ENCODE data around the gene GFY. TPM values are rescaled to one million over a fixed set of nuclear protein-coding genes. Genes with fewer than 3 reads are reported as not detected.
A peak's percentile ranks its signal among the peaks of the same experiment; 100 is the strongest.

GFY gene
- total and polyA plus RNA-seq, 4 experiments from 2014 or later, result not detected

GRCh38 chr19:49415102-49415809 lies 9.9 kb upstream of the GFY start:
- Mint-ChIP-seq H3K27ac (no peak overlapping the region), H3K27me3 (peaks cover 16 to 17% of the 10 kb centered on the region in 2 donors), H3K4me1 (peaks cover 17 to 38% (median 24%) of the 10 kb centered on the region in 4 donors), H3K36me3 (no peaks in the 10 kb centered on the region), H3K9me3 (no peaks in the 10 kb centered on the region), H3K4me3 (no peak overlapping the region)
- Histone ChIP-seq H3K4me3 (ENCODE audit: low read length in 2 of 2) (no peak overlapping the region), H3K9me3 (ENCODE audit: control insufficient read depth in 1 of 2, low read length in 2 of 2) (no peaks in the 10 kb centered on the region), H3K27me3 (ENCODE audit: insufficient read depth, low read length) (peaks cover 8% of the 10 kb centered on the region), H3K4me1 (ENCODE audit: insufficient read depth, low read length) (peaks cover 20% of the 10 kb centered on the region), H3K36me3 (ENCODE audit: insufficient read depth, low read length) (no peaks in the 10 kb centered on the region), H3K27ac (ENCODE audit: low read depth, low read length) (no peak overlapping the region)
- ChIA-PET CTCF (ENCODE audit: partially characterized antibody) (interaction anchor here (1.4 kb wide), 1 partner anchor 22 kb away, joined by 3 read pairs; no protein-coding TSS in a partner anchor), POLR2A (ENCODE audit: partially characterized antibody) (interaction anchor here (1.5 kb wide), 1 partner anchor 8 kb away, joined by 4 read pairs; no protein-coding TSS in a partner anchor)
- intact Hi-C loops (cut with micrococcal nuclease), result no loop called here
- peak in 1 of 5 donors; percentile 23 for DNase-seq

GRCh38 chr19:49415810-49416200 lies 9.4 kb upstream of the GFY start:
- ChIA-PET CTCF (ENCODE audit: partially characterized antibody) (interaction anchor here (0.6 to 1.4 kb wide), 2 partner anchors 23 to 50 kb away, joined by 3 read pairs; no protein-coding TSS in a partner anchor), POLR2A (ENCODE audit: partially characterized antibody) (interaction anchor here (1.5 kb wide), 1 partner anchor 9 kb away, joined by 4 read pairs; no protein-coding TSS in a partner anchor)
- intact Hi-C loops (cut with micrococcal nuclease), result no loop called here
- Mint-ChIP-seq H3K4me3 (no peak overlapping the region), H3K36me3 (no peaks in the 10 kb centered on the region), H3K27me3 (peaks cover 22 to 23% of the 10 kb centered on the region in 2 donors), H3K4me1 (peaks cover 17 to 41% (median 25%) of the 10 kb centered on the region in 4 donors), H3K9me3 (no peaks in the 10 kb centered on the region), H3K27ac (peak overlapping the region in 1 of 7 donors; percentile 72)
- no peaks in the 10 kb centered on the region for H3K9me3 ChIP-seq (ENCODE audit: control insufficient read depth in 1 of 2, low read length in 2 of 2)
- no peaks in the 10 kb centered on the region for H3K36me3 ChIP-seq (ENCODE audit: insufficient read depth, low read length)
- no peak overlapping the region for H3K4me3 ChIP-seq (ENCODE audit: low read length in 2 of 2)
- peaks cover 19% of the 10 kb centered on the region for H3K4me1 ChIP-seq (ENCODE audit: insufficient read depth, low read length)
- DNase-seq, result peak in 1 of 5 donors; percentile 37
- no peak overlapping the region for H3K27ac ChIP-seq (ENCODE audit: low read depth, low read length)
- H3K27me3 ChIP-seq (ENCODE audit: insufficient read depth, low read length), result peaks cover 12% of the 10 kb centered on the region

- Mint-ChIP-seq H3K27me3 (peaks cover 32 to 34% of the 10 kb centered on the region in 2 donors), H3K4me1 (peaks cover 13 to 41% (median 25%) of the 10 kb centered on the region in 4 donors), H3K36me3 (no peaks in the 10 kb centered on the region), H3K27ac (no peak overlapping the region), H3K4me3 (no peak overlapping the region), H3K9me3 (no peaks in the 10 kb centered on the region)
- no peaks in the 10 kb centered on the region for H3K9me3 ChIP-seq (ENCODE audit: control insufficient read depth in 1 of 2, low read length in 2 of 2)
- DNase-seq, result peak in 1 of 5 donors; percentile 4
- H3K4me1 ChIP-seq (ENCODE audit: insufficient read depth, low read length), result peaks cover 19% of the 10 kb centered on the region
- ChIA-PET POLR2A (ENCODE audit: partially characterized antibody) (no interaction called here), CTCF (ENCODE audit: partially characterized antibody) (interaction anchor here (1.6 kb wide), 1 partner anchor 25 kb away, joined by 6 read pairs; no protein-coding TSS in a partner anchor)
- peaks cover 22% of the 10 kb centered on the region for H3K27me3 ChIP-seq (ENCODE audit: insufficient read depth, low read length)
- H3K27ac ChIP-seq (ENCODE audit: low read depth, low read length), result no peak overlapping the region
- H3K4me3 ChIP-seq (ENCODE audit: low read length in 2 of 2), result no peak overlapping the region
- intact Hi-C loops (cut with micrococcal nuclease), result no loop called here
- no peaks in the 10 kb centered on the region for H3K36me3 ChIP-seq (ENCODE audit: insufficient read depth, low read length)
Observed at GRCh38 chr19:49417088-49417487, 8.1 kb upstream of the GFY start.

GRCh38 chr19:49418511-49418910 lies 6.7 kb upstream of the GFY start:
- H3K27ac Mint-ChIP-seq, result no peak overlapping the region
- ChIA-PET CTCF (ENCODE audit: partially characterized antibody) (interaction anchor here (0.6 to 2.3 kb wide), 3 partner anchors 12 to 26 kb away, joined by 3 to 6 read pairs (median 5); no protein-coding TSS in a partner anchor), POLR2A (ENCODE audit: partially characterized antibody) (no interaction called here)
- peaks cover 30% of the 10 kb centered on the region for H3K4me1 ChIP-seq (ENCODE audit: insufficient read depth, low read length)
- peak overlapping the region in 1 of 8 donors; percentile 15 for H3K4me3 Mint-ChIP-seq
- peaks cover 36% of the 10 kb centered on the region for H3K27me3 ChIP-seq (ENCODE audit: insufficient read depth, low read length)
- no peak overlapping the region for H3K4me3 ChIP-seq (ENCODE audit: low read length in 2 of 2)
- no peaks in the 10 kb centered on the region for H3K36me3 Mint-ChIP-seq
- peaks cover 17 to 45% (median 28%) of the 10 kb centered on the region in 4 donors for H3K4me1 Mint-ChIP-seq
- DNase-seq, result no peak
- H3K9me3 Mint-ChIP-seq, result peaks cover 0 to 3% (median 0%) of the 10 kb centered on the region in 8 donors
- H3K27ac ChIP-seq (ENCODE audit: low read depth, low read length), result no peak overlapping the region
- H3K27me3 Mint-ChIP-seq, result peaks cover 40 to 41% of the 10 kb centered on the region in 2 donors
- intact Hi-C loops (cut with micrococcal nuclease), result no loop called here
- no peaks in the 10 kb centered on the region for H3K36me3 ChIP-seq (ENCODE audit: insufficient read depth, low read length)
- H3K9me3 ChIP-seq (ENCODE audit: control insufficient read depth in 1 of 2, low read length in 2 of 2), result no peaks in the 10 kb centered on the region

- peaks cover 0 to 3% (median 0%) of the 10 kb centered on the region in 8 donors for H3K9me3 Mint-ChIP-seq
- H3K4me3 Mint-ChIP-seq, result peak overlapping the region in 1 of 8 donors; percentile 26
- intact Hi-C loops (cut with micrococcal nuclease), result no loop called here
- peaks cover 46 to 47% of the 10 kb centered on the region in 2 donors for H3K27me3 Mint-ChIP-seq
- DNase-seq, result no peak
- no peaks in the 10 kb centered on the region for H3K36me3 Mint-ChIP-seq
- Histone ChIP-seq H3K4me1 (ENCODE audit: insufficient read depth, low read length) (peaks cover 37% of the 10 kb centered on the region), H3K4me3 (ENCODE audit: low read length in 2 of 2) (no peak overlapping the region), H3K27ac (ENCODE audit: low read depth, low read length) (no peak overlapping the region), H3K27me3 (ENCODE audit: insufficient read depth, low read length) (peaks cover 40% of the 10 kb centered on the region), H3K9me3 (ENCODE audit: control insufficient read depth in 1 of 2, low read length in 2 of 2) (no peaks in the 10 kb centered on the region), H3K36me3 (ENCODE audit: insufficient read depth, low read length) (no peaks in the 10 kb centered on the region)
- H3K27ac Mint-ChIP-seq, result no peak overlapping the region
- H3K4me1 Mint-ChIP-seq, result peaks cover 24 to 51% (median 34%) of the 10 kb centered on the region in 4 donors
- POLR2A ChIA-PET (ENCODE audit: partially characterized antibody), result no interaction called here
- CTCF ChIA-PET (ENCODE audit: partially characterized antibody), result interaction anchor here (2.3 kb wide), 1 partner anchor 13 kb away, joined by 5 read pairs; no protein-coding TSS in a partner anchor
Observed at GRCh38 chr19:49419173-49419572, 6.0 kb upstream of the GFY start.

GRCh38 chr19:49420227-49420626 lies 5.0 kb upstream of the GFY start:
- H3K9me3 Mint-ChIP-seq, result peaks cover 0 to 3% (median 0%) of the 10 kb centered on the region in 8 donors
- H3K27ac ChIP-seq (ENCODE audit: low read depth, low read length), result no peak overlapping the region
- H3K4me1 ChIP-seq (ENCODE audit: insufficient read depth, low read length), result peaks cover 40% of the 10 kb centered on the region
- ChIA-PET POLR2A (ENCODE audit: partially characterized antibody) (interaction anchor here (0.7 to 2.9 kb wide), 3 partner anchors 11 to 16 kb away, joined by 4 to 17 read pairs (median 4); no protein-coding TSS in a partner anchor), CTCF (ENCODE audit: partially characterized antibody) (interaction anchor here (1.0 to 1.3 kb wide), 3 partner anchors 9 to 38 kb away, joined by 3 read pairs; no protein-coding TSS in a partner anchor)
- H3K27me3 Mint-ChIP-seq, result peaks cover 52 to 53% of the 10 kb centered on the region in 2 donors
- H3K27ac Mint-ChIP-seq, result peak overlapping the region in 2 of 7 donors; percentile 19 to 85
- no peak for DNase-seq
- H3K4me3 Mint-ChIP-seq, result peak overlapping the region in 2 of 8 donors; percentile 54 to 63
- no peak overlapping the region for H3K4me3 ChIP-seq (ENCODE audit: low read length in 2 of 2)
- H3K36me3 ChIP-seq (ENCODE audit: insufficient read depth, low read length), result no peaks in the 10 kb centered on the region
- intact Hi-C loops (cut with micrococcal nuclease), result no loop called here
- H3K27me3 ChIP-seq (ENCODE audit: insufficient read depth, low read length), result peaks cover 42% of the 10 kb centered on the region
- H3K9me3 ChIP-seq (ENCODE audit: control insufficient read depth in 1 of 2, low read length in 2 of 2), result no peaks in the 10 kb centered on the region
- no peaks in the 10 kb centered on the region for H3K36me3 Mint-ChIP-seq
- H3K4me1 Mint-ChIP-seq, result peaks cover 27 to 60% (median 39%) of the 10 kb centered on the region in 4 donors
